A673 (cell line): ENCODE measurements around the gene FSD1L. TPM values are rescaled to one million over a fixed set of nuclear protein-coding genes. Genes with fewer than 3 reads are reported as not detected.

Experiments used
- BruUV-seq: library from RNA; stranded (reverse); fragments of 400-500 nt; replicated peaks from 2 replicates; lab custom pipeline; 2021; lab: Mats Ljungman, UMichigan
- CTCF ChIA-PET: fragments of 300-600 bp; sonication (Branson Sonifier 250); formaldehyde crosslinking; loops from one replicate; lab custom pipeline; 2022; ENCODE audit warnings: antibody characterized with exemption; lab: Charles Lee
- POLR2A ChIA-PET: fragments of 300-600 bp; sonication (Branson Sonifier 250); formaldehyde crosslinking; loops from one replicate; lab custom pipeline; 2022; ENCODE audit warnings: antibody characterized with exemption; ENCODE audit not compliant: low non-redundant PET; lab: Charles Lee
- DNase-seq: peaks from one replicate; pipeline ENCODE4 v3.0.0-alpha.2; 2015; ENCODE audit warnings: low spot score
- H3K27ac ChIP-seq: fragments of 200-600 bp; sonication (generic); 2 replicates; pipeline ENCODE4 v1.5.1; 2016; ENCODE audit warnings: mixed run types, low read depth, mild to moderate bottlenecking, mixed read lengths, antibody characterized with exemption, low read length; ENCODE audit not compliant: poor library complexity, severe bottlenecking
- H3K27me3 ChIP-seq: fragments of 200-600 bp; sonication (generic); replicated peaks from 2 replicates; pipeline ENCODE4 v1.6.1; 2017; ENCODE audit warnings: mixed run types, low read depth, mild to moderate bottlenecking, mixed read lengths, antibody characterized with exemption, low read length; ENCODE audit not compliant: insufficient read depth, poor library complexity
- H3K36me3 ChIP-seq: fragments of 200-600 bp; sonication (generic); 2 replicates; pipeline ENCODE4 v1.6.1; 2016; ENCODE audit warnings: mixed run types, mild to moderate bottlenecking, mixed read lengths, antibody characterized with exemption, low read length; ENCODE audit not compliant: insufficient read depth, poor library complexity, severe bottlenecking
- H3K4me1 ChIP-seq: fragments of 200-600 bp; sonication (generic); 2 replicates; pipeline ENCODE4 v1.6.1; 2017; ENCODE audit warnings: mixed run types, mild to moderate bottlenecking, mixed read lengths, antibody characterized with exemption, low read length; ENCODE audit not compliant: insufficient read depth, poor library complexity, severe bottlenecking
- H3K4me3 ChIP-seq: fragments of 200-600 bp; sonication (generic); 2 replicates; pipeline ENCODE4 v1.5.1; 2016; ENCODE audit warnings: low read depth, mixed run types, mild to moderate bottlenecking, mixed read lengths, low read length; ENCODE audit not compliant: poor library complexity, severe bottlenecking
- H3K9me3 ChIP-seq: fragments of 200-600 bp; sonication (generic); 2 replicates; pipeline ENCODE4 v1.6.1; 2016; ENCODE audit warnings: mixed run types, low read depth, mild to moderate bottlenecking, mixed read lengths, antibody characterized with exemption, low read length; ENCODE audit not compliant: poor library complexity, severe bottlenecking
- CTCF ChIP-seq: fragments of 300-800, 200-600 bp; sonication (generic); conservative IDR thresholded peaks from 2 replicates; pipeline ENCODE4 v1.5.1; 2017; ENCODE audit warnings: low read depth, mild to moderate bottlenecking, antibody characterized with exemption, low read length, moderate library complexity, mixed read lengths
- EZH2 ChIP-seq: fragments of 200-600 bp; sonication (generic); IDR thresholded peaks from 2 replicates; pipeline ENCODE4 v1.6.1; 2017; ENCODE audit warnings: borderline replicate concordance, low read depth, mild to moderate bottlenecking, mixed read lengths, antibody characterized with exemption, low read length; ENCODE audit not compliant: poor library complexity, severe bottlenecking
- intact Hi-C: fragments of 100-400 bp; cut with micrococcal nuclease; formaldehyde crosslinking; loops from one replicate; pipeline ENCODE4 v1.10.0; 2022; ENCODE audit not compliant: unreplicated experiment
- total RNA-seq: library from RNA; stranded (reverse); gene quantifications from 2 replicates; pipeline ENCODE4 v1.2.3, GENCODE V29; 2021

The FSD1L gene
- total RNA-seq, 1 experiment from 2014 or later: 9.8 TPM

- no TSS peak for BruUV-seq
- TF ChIP-seq EZH2 (no peak), CTCF (no peak)
Observed at GRCh38 chr9:105483618-105484017, 35.8 kb downstream of the FSD1L start.

GRCh38 chr9:105484226-105484625, 36.4 kb downstream of the FSD1L start:
- no peak overlapping the region for H3K4me3 ChIP-seq
- no peak for DNase-seq
- no peaks in the 10 kb centered on the region for H3K4me1 ChIP-seq
- CTCF ChIA-PET: no interaction called here
- peaks cover 6% of the 10 kb centered on the region for H3K36me3 ChIP-seq
- POLR2A ChIA-PET: no interaction called here
- H3K9me3 ChIP-seq: no peaks in the 10 kb centered on the region
- intact Hi-C loops: no loop called here
- H3K27ac ChIP-seq: no peak overlapping the region
- no TSS peak for BruUV-seq
- TF ChIP-seq EZH2 (no peak), CTCF (no peak)
- no peaks in the 10 kb centered on the region for H3K27me3 ChIP-seq

More at GRCh38 chr9:105483618-105484017, 35.8 kb downstream of the FSD1L start:
- DNase-seq: no peak
- Histone ChIP-seq H3K9me3 (no peaks in the 10 kb centered on the region), H3K4me1 (no peaks in the 10 kb centered on the region), H3K36me3 (peaks cover 5% of the 10 kb centered on the region), H3K27ac (no peak overlapping the region), H3K4me3 (no peak overlapping the region), H3K27me3 (no peaks in the 10 kb centered on the region)
- intact Hi-C loops: no loop called here
- ChIA-PET CTCF (no interaction called here), POLR2A (no interaction called here)

- Histone ChIP-seq H3K27ac (no peak overlapping the region), H3K4me3 (no peak overlapping the region), H3K9me3 (no peaks in the 10 kb centered on the region), H3K36me3 (peaks cover 6% of the 10 kb centered on the region), H3K27me3 (no peaks in the 10 kb centered on the region), H3K4me1 (no peaks in the 10 kb centered on the region)
- intact Hi-C loops: no loop called here
- TF ChIP-seq CTCF (no peak), EZH2 (no peak)
- DNase-seq: no peak
- POLR2A ChIA-PET: no interaction called here
- BruUV-seq: no TSS peak
- CTCF ChIA-PET: no interaction called here
Observed at GRCh38 chr9:105485131-105485530, 37.3 kb downstream of the FSD1L start.
